NOMO-1 treated with dmso at 0.1 percent for 144 hours (cell line): ENCODE measurements around the gene RNF157.
"Not testable (repeated sequence)": the region's sequence is repeated elsewhere in the genome, so short reads cannot be mapped to it uniquely, and the experiment has no call there.

ENCODE experiments used
- DNase-seq: peaks from one replicate; lab custom pipeline; 2025; ENCODE audit not compliant: unreplicated experiment; lab: John Stamatoyannopoulos, UW

RNF157 gene

DNA sequence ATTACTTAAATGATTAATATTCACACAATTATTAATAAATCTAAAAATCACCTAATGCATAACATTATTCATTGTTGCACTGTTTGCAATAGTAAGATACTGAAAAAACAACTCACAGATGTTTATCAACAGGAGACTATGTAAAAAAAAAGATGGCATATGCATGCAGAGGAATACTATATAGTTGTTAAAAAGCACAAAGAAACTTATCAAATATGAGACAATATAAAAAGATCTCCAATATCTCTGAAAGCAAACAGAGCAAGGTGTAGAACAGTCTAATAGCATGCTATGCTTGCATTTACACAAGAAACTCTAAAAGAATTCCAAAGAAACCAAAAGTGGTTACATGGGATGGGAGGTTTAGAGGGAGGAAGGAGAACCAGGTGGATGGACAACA lies 3.7 kb downstream of the RNF157 start:
- no peak for DNase-seq

DNA sequence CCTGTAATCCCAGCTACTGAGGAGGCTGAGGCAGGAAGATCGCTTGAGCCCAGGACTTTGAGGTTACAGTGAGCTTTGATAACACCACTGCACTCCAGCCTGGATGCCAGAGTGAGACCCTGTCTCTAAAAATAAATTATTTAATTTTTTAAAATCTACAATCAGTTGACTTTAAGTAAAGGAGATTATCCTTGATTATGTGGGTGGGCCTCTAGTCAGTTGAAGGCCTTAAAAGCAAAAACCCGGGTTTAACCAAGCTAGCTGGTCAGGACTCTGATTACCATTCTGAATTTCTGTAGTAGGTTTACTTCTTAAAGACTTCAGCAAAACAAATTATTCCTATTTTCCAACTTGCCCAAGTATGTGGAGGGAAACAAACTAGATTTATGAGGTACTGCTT lies 4.4 kb downstream of the RNF157 start:
- DNase-seq: no peak

DNA sequence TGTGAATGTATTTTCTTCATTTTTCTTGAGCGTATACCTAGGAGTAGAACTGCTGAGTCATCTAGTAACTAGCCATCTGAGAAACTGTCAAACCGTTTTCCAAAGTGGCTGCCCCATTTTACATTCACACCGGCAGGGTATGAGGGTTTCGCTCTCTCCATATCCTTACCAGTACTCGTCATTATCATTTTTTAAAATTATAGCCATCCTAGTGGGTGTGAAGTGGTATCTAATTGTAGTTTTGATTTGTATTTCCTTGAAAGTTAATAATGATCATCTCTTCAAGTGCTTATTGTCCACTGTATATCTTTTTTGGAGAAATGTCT lies 6.0 kb downstream of the RNF157 start:
- DNase-seq: no peak

DNA sequence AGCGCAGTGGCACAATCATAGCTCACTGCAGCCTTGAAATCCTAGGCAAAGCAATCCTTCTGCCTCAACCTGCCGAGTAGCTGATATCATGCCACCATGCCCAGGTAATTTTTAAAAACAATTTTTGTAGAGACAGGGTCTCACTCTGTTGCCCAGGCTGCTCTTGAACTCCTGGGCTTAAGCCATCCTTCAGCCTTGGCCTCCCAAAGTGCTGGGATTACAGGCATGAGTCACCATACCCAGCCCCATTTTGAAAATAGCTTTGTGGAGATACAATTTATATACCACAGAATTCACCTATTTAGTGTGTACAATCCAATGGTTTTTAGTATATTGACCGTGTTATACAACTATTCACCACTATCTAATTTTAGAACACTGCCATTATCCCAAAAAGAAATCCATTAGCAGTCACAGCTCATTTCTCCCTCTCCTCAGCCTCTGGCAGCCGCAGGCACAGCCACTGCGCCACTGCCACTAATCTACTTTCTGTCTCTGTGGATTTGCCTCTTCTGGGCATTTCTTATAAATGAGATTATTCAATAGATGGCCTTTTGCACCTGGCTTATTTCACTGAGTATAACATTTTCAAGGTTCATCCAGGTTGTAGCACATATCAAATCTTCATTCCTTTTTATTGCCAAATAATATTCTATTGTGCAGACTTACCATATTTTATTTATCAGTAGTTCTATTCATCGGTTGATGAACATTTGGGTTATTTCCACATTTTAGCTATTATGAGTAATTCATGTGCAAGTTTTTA lies 6.5 kb downstream of the RNF157 start:
- no peak for DNase-seq

DNA sequence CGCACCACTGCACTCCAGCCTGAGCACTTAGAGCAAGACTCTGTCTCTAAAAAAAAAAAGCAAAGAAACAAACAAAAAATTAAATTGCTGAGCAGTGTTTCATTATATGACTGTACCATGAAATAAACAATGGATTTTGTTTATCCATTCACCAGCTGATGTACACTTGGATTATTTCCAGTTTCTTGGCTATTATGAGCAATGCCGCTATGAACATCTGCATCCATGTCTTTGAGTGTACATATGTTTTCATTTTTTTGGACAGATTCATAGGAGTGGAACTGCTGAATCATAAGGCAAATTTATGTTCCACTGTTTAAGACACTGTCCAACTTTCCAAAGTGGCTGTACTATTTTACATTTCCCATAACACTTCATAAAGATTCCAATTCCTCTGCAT lies 8.0 kb downstream of the RNF157 start:
- no peak for DNase-seq

DNA sequence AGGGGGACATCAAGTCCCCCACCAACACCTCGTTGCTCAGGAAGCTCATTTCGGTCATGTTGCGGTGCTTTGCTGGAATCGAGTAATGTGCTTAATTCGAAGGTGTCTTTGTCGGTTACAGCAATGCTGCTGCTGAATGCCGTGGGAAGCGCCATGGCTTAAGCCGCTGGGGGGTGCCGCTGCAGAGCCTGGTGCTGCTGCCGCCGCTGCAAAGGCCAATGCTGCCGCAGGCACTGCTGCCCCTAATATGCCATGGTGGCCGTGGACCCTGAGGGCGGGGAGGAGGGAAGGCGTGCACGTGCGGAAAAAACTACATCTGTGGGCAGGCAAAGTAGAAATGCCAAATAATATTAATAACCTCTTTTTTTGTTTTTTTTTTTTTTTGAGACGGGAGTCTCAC lies 13.5 kb downstream of the RNF157 start:
- not testable (repeated sequence) for DNase-seq

DNA sequence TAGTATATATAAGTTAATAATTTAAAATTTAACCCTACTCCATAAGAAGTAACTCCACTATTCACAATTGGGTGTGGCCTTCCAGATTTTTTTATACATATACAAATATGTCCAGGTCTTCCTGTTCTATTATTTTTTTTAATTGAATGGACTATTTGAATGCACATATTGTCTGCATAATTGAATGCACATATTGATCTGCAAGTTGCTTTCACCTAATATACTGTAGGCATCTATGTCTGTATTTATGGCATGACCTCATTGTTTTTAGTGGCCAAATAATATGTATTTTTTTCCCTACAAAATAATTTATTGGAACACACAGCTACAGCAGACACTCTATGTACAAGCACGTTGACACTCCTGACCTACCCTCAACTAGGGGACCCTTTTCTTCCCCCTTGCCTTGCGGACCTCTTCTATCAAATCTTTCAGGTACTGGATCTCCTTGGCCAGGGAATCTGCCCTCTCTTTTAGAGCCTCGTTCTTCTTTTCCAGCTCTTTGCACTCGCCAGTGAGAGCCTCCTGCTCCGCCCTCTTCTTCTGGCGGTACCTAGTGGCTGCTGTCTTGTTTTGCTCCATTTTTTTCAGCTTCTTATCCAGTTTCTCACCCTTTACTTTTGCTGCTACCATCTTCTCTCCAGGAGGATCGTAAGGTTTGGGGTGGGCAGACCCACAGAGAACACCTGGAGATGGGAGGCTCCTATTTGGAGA lies 14.8 kb downstream of the RNF157 start:
- not testable (repeated sequence) for DNase-seq

DNA sequence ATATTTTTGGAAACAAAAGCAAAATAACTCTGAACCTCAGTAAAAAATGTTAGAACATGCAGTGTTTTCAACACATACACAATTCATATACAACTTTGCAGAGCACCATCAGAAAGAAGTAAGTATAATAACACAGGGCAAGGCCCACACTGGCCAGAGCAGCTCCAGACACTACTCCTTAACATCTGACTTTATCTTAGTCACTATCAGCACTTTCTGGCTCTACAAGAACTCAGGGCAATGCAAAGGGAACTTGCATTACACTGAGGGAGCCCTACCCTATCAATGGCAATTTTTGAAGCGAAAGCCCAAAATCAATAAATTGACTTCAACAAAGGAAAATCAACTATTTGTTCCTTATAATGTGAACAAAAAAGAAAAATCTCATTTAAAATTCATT lies 16.5 kb downstream of the RNF157 start:
- DNase-seq: no peak

DNA sequence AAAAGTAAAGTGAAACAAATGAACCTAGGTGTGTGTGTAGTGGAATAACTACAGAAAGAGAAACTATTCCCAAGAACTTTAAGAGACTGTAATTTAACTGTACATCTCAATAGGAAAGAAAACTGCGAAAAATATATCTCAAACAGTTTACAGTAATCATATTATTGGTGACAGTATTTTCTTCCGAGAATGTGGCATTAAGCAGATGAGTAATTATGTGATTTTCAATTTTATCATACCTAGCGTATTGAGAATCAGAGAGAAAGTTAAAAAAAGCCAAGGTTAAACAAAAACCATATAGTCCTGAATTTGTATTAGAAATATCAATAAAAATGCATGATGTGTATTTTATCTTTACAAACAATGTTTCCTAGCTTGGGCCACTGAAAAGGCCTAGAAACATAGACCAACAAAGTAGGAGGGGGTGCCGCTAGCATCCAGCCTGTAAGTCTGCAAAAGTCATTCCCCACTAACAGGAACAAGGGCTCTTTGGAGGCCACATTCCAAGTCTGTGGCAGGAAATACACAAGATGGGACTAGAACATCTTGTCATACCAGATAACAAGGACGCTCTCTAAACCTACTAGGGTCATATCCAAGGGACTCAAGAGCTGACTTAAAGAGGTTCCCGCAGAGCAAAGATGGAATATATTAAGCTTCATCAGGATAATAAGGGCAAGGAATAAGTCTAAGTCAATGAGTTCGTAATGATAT lies 20.5 kb downstream of the RNF157 start:
- no peak for DNase-seq

DNA sequence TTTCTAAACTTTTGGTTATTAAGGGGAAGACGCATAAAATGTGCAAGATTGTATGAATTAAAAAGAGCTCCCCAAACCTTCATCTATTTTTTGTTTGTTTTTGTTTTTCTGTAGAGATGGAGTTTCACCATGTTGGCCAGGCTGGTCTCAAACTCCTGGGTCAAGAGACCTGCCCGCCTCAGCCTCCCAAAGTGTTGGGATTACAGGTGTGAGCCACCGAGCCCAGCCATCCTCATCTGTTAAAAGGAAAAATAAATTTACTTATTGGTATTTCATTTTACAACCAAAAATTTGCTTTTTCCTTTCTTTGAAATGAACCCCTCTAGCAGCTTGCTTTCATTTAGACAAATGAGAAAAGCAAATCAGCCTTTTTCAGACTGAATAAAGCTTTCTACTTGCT lies 23.2 kb downstream of the RNF157 start:
- no peak for DNase-seq

DNA sequence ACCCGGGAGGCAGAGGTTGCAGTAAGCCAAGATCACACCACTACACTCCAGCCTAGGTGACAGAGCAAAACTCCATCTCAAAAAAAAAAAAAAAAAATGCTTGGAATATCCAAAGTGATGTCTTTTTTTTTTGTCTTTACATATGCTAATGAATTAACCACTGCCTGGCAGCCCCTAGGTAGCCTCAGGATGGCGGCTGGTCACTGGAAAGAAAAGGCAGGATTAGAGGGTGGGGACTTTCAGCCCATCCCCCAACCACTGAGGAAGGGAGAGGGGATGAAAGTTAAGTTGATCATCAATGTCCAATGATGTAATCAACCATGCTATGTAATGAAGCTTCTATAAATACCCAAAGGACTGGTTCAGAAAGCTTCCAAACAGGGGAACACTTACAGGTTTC lies 26.8 kb downstream of the RNF157 start:
- DNase-seq: no peak

DNA sequence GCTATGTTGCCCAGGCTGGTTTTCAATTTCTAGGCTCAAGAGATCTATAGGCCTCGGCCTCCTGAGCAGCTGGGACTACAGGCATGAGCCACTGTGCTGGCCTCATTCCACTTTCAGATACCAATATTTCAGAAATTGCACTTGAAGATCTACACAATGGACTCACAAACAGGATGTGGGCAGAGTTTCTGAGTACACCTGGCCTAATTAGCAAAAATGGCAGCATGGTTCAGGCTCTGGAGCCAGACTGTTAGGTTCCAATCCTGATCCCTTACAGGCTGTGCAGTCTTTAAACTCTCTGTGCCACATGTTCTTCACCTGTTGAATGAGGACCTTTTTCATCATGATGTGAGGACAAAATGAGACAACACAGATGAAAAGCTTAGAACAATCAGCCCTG lies 32.2 kb downstream of the RNF157 start:
- no peak for DNase-seq

DNA sequence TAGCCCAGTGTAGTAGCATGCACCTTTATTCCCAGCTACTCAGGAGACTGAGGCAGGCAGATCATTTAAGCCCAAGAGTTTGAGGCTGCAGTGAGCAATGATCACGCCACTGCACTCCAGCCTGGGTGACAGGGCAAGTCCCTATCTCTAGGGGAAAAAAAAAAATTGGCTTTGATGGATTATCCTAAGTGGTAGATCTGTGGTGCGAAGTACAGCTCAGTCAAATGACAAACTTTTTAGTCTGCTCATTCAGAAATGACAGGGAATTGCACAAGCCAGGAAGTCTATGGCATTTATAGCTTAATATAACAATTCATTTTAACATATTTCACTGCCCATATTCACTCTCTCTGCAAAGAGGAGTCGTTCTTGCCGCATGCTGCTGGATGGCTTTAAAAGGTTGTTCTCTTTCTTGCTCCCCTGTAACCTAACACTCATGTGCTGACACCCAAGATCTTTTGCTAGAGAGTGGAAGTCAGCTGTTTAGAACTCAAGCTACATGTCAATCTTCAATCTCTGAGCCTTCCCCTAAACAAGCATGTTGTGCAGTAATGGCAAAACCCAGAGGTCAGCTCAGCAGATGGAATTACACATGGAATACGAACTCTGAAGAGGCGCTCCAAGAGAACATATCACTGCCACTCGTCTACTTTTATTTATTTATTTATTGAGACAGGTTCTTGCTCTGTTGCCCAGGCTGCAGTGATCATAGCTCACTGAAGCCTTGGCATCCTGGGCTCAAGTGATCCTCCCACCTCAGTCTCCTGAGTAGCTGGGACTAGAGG lies 32.8 kb downstream of the RNF157 start:
- DNase-seq: no peak

DNA sequence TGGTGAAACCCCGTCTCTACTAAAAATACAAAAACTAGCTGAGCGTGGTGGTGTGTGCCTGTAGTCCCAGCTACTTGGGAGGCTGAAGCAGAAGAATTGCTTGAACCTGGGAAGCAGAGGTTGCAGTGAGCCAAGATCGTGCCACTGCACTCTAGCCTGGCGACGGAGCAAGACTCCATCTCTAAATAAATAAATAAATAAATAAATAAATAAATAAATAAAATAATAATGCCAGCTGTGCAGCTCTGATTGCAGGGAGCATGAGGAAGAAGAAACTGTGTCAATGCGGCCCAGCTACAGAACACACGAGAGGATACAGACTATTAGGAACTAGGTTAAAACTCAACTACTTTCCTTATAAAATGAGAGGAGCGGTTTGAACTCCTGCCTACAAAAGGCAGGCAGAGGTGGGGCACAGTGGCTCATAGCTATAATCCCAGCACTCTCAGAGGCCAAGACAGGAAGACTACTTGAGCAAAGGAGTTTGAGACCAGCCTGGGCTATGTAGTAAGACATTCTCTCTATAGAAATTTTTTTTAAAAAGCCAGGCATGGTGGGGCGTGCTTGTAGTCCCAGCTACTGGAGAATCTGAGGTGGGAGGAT lies 34.6 kb downstream of the RNF157 start:
- DNase-seq: not testable (repeated sequence)

DNA sequence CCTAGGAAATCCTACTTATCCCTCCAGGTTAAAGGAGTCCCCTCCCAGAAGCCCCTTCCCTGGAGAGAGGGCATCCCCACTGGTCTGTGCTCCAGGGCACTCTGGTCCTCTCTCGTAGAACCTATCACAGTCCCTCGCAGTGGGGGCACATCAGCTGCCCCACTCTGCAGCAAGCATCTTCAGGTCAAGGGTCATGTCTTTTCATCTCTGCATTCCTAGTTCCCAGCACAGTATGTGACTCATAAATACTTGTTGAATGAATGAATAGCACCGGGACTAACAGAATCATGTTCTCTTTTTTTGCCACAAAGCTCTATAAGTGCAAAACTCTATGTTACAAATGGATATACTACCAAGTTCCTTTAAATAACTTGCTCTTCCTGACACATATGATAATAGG lies 36.0 kb downstream of the RNF157 start:
- DNase-seq: no peak

DNA sequence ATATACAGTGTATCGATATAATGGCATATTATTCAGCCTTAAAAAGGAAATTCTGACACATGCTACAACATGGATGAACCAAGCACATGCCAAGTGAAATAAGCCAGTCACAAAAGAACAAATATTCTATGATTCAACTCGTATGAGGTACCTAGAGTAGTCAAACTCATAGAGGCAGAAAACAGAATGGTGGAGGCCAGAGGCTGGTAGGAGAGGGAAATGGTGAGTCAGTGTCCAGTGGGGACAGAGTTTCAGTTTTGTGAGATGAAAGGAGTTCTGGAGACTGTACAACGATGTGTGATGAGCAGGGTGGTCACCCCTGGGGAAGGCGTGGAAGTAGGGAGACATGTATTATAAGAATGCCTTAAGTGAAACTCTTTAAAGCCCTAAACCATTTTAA lies 39.9 kb downstream of the RNF157 start:
- DNase-seq: no peak

DNA sequence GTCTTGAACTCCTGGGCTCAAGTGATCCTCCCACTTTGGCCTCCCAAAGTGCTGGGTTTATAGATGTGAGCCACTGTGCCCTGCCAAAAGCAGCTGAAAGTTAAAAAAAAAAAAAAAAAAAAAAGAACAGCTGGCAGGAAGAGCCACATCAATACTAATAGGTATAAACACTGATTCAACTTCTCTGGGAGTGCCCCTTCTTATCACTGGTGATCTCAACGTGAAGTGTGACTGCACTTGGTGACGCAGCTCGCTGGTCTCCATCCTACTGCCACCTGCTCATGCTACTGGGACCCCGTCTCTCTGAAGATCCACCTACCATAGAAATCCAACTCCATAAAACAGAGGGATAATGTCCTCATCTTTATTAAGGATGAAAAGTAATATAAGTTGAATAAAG lies 40.8 kb downstream of the RNF157 start:
- DNase-seq: no peak

DNA sequence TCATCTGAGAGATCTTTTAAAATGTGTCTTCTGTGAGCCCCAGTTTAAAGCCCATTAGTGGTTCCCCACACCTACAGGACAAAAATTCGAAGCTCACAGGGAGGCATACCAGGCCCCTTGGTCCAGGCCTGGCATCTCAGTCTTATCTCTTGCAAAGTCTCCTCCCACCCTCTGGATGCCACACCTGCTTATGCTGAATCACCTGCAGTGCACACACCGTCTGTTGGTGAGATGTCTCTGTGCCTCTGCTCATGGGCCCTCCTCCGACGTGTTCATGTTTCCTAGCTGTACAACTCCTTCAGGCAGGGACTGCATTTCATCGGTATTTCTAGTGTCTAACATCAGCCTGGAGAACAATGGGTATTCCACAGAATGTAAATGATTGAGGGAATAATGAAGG lies 41.6 kb downstream of the RNF157 start:
- DNase-seq: no peak

DNA sequence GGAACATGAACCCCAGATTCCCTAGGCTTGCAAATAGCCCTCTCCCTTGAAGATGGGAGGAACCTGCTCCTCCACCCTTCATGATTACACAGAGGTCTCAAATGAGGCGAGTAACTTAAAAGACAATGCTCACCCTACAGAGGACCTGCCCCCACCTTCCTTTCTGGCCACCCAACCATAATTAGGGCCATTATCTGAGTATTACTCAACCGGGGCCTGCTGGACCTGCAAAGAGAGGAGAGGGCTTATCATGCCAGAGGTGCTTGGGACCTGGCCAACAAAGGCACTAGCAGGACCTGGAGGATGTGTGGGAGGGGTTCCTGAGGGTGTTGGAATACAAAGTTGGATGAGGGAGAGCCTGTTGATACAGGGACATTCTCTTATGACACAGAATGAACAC lies 42.4 kb downstream of the RNF157 start:
- no peak for DNase-seq

DNA sequence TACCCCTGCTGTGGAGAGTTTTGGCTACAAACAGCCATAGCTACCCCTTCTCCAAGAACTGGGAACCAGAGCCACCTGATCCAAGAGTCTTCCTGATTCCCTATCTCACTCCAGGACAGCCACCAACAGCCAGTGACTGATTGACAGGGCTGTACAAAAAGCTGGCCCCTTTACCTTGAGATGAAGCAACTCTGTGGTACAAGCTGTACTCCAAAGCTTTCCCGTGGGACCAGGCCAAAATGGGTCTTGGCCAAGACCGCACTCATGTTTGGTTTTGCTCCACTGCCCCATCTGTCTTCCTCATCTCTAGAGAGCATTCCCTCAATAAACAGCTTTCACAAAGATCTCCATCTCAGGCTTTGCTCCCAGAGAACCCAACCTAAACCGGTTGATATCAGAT lies 43.6 kb downstream of the RNF157 start:
- no peak for DNase-seq
